Astrocyte (in vitro differentiated cells and primary cell): ENCODE results near the gene CHCHD3.

Experiments
- EZH2 ChIP-seq: IDR thresholded peaks from 2 replicates; pipeline ENCODE4 v1.6.1; 2012; ENCODE audit warnings: mild to moderate bottlenecking, low read length, inconsistent platforms; ENCODE audit not compliant: insufficient read depth
- TF ChIP-seq, protein P1 (sequence below): IDR thresholded peaks from 2 replicates; pipeline ENCODE4 v1.5.1; 2011; ENCODE audit warnings: low read depth, mild to moderate bottlenecking, inconsistent platforms, low read length, moderate library complexity; ENCODE audit not compliant: insufficient read depth

DNA sequence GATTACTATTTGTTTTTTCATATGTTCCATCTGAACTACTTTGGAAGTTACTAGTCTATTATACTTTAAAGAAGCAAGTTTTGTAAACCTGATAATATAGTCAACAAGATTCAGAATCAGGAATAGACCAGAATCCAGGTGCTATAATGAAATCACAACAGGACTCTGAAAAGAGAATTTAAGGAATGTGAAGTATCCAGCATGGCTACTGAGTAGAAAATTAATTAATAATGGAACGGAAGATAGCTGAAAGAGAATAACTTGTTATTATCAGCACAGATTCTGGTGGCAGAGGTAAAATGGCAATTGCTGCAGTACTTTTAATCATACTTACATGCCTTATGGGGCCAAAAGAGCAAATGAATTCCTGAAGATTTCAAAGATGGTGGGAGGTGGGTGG is 43.1 kb upstream of the CHCHD3 start:
- TF ChIP-seq, protein P1, sequence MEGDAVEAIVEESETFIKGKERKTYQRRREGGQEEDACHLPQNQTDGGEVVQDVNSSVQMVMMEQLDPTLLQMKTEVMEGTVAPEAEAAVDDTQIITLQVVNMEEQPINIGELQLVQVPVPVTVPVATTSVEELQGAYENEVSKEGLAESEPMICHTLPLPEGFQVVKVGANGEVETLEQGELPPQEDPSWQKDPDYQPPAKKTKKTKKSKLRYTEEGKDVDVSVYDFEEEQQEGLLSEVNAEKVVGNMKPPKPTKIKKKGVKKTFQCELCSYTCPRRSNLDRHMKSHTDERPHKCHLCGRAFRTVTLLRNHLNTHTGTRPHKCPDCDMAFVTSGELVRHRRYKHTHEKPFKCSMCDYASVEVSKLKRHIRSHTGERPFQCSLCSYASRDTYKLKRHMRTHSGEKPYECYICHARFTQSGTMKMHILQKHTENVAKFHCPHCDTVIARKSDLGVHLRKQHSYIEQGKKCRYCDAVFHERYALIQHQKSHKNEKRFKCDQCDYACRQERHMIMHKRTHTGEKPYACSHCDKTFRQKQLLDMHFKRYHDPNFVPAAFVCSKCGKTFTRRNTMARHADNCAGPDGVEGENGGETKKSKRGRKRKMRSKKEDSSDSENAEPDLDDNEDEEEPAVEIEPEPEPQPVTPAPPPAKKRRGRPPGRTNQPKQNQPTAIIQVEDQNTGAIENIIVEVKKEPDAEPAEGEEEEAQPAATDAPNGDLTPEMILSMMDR: no peak
- no peak for TF ChIP-seq EZH2
